Measurements from ENCODE around the gene SMIM10L2A.

DNA sequence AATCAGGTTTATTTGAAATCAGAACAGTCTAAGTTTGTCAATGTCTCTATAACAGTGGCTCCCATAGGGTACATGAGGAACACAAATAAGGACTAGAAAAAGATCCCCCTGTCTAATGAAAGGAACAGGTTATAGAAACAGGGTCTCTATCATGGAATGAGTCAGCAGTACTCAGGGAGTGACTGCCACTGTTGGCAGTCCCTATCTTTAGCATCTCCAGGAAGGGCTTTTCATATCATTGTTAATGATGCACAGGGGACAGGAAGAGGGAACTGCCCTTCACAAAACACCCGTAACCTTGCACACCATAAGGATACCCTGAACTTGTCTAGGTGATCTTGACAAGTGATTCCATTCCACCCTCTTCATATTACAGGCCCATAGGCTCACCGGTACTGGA, 38.5 kb upstream of the SMIM10L2A start:
- no peak for TF ChIP-seq CTCF (IDR thresholded peaks at IDR 0.05; ENCODE audit: low read length)
- TF ChIP-seq EZH2phosphoT487 (IDR thresholded peaks at IDR 0.05; ENCODE audit: low read length) = no peak
